Activated naive CD4-positive, alpha-beta T cell (primary cell): Measurements from ENCODE around the gene CLDN34.

Experiments
- DNase-seq, 4 experiments: peaks; one replicate each; lab custom pipeline; 2025; lab: John Stamatoyannopoulos, UW

Gene CLDN34, protein sequence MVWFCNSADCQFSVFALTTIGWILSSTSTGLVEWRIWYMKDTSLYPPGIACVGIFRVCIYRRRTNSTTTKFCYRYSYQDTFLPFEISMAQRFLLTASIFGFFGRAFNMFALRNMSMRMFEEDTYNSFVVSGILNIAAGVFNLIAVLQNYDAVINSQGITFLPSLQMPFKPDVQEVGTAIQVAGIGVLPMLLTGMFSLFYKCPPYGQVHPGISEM

DNA sequence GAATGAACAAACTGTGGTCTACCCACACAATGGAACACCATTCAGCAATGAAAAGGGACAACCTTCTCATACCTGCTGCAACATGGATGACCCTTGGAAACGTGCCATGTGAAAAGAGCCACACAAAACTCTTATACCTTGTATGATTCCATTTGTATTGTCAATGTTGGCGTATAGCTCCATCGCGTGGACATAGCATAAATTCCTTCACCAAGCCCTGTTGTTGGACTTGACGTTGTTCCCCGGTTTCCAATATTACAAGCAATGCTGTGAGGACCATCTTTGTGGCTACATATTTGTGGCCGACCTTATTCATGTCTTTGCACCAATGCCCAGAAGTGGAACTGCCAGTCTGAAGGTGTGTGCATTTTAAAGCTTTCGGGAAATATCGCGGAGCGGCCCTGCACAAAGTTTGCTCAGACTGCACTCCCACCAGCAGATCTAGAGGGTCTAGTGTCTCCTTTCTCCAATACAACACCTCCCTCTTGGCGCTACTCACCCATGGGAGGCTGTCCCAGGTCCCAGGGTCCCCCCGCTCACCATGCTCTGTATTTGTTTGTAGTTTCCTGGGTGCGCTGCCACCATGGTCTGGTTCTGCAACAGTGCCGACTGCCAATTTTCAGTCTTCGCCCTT, at the start of gene CLDN34:
TSS of gene CLDN34 (plus strand) at position 584 of the 634 bp plus-strand sequence. CDS start at position 584, 0 bp downstream.
- no peak for DNase-seq

GRCh38 chrX:9917861-9918260, 49.3 kb upstream of the CLDN34 start:
- DNase-seq: no peak

- no peak for DNase-seq
These were observed 47.5 kb upstream of the CLDN34 start for GRCh38 chrX:9919632-9920172.

DNA sequence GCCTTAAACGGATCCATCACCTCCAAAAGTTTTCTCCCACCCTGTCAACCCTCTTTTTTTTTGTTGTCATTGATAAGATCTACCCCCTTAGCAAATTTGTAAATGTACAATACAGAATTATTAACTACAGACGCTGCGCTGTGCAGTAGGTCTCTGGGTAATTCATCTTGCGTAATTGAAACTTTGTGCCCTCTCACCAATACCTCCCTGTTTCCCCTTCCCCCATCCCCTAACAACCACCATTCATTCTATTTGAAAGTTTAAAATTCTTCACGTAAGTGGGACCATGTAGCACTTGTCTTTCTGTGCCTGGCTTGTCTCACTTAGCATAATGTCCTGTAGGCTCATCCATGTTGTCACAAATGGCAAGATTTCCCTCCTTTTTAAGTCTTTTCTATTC, 45.8 kb upstream of the CLDN34 start:
- no peak for DNase-seq

GRCh38 chrX:9923357-9923756, 43.8 kb upstream of the CLDN34 start:
- DNase-seq: no peak

GRCh38 chrX:9926002-9926401, 41.2 kb upstream of the CLDN34 start:
- DNase-seq: no peak

DNA sequence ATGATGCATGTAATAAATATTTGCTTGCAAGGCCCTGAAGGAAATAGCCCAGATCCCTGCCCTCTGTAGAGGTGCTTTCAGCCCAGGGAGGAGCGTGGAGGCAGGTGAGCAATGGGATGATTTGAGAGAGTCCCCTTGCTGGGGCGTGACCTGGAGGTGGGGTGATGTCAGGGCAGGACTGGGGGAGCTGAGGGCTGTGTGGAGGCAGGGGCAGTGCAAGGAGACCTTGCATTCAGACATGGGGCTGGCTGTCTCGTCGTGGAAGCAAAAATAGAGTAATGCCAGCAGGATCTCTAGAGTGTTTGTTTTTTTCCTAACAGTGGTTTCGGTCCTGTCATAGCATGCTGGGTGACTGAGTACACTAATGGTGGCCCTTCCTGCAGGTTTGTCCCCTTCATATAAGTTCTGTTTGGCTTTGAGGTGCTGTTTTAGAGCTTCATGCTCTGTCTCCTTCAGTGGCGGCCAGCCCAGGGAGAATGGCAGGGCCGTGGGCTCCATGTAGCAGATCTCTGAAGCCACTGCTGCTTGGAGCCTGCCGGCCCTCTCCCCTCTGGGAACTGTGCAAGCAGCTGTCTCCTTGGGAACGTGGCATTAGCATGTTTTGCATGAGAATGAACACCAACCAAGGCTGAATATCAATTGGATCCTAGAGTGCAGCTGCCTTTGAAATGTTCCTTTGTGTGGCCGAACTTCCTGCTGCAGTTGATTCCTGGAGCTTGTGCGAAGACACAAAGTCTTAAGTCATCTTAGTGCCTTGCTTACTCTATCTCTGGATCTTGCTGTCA, 39.3 kb upstream of the CLDN34 start:
- DNase-seq: no peak

DNA sequence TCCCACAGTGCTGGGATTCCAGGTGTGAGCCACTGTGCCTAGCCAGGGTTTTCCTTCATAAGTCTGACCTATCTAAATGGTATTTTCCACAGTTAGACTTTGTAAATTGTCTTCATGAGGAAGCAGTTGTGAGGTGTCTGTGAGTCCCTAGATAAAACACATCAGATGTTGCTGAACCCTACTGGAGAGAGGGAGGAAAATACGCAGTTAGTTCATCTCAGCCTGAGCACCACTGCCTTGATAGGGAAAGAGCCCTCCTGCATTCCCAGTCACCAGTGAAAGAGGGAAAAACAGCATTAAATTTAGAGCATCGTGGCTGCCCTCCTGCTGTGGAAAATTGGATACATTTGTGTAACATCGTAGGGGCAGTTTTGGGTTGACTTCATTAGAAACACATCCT, 31.7 kb upstream of the CLDN34 start:
- no peak for DNase-seq

GRCh38 chrX:9937761-9938160, 29.4 kb upstream of the CLDN34 start:
- DNase-seq: no peak

- DNase-seq: no peak
These were observed 28.6 kb upstream of the CLDN34 start for GRCh38 chrX:9938516-9938915.

- DNase-seq: no peak
These were observed 26.7 kb upstream of the CLDN34 start for GRCh38 chrX:9940421-9940820.

- no peak for DNase-seq
These were observed 25.1 kb upstream of the CLDN34 start for GRCh38 chrX:9942086-9942485.

- DNase-seq: no peak
These were observed 23.7 kb upstream of the CLDN34 start for GRCh38 chrX:9943420-9943819.

GRCh38 chrX:9947131-9947794, 19.9 kb upstream of the CLDN34 start:
- DNase-seq: no peak

DNA sequence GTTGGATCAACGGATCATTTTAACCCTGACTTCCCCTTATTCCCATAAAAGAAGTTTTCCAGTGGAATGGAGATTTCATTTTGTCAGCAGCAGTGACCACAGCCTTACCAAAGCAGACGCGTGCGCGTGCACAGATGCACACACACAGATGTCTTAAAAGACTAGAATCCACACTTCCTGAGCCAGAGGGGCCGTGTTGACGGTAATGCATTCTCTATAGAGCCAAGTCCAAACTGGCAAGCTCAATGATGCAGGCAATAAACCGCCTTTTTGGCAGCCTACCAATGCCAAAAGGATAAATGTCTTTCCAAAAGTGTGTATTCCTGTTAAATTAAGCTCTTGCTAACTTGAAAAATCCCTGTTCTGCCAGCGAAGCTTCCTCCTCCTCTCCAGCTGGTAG, 18.8 kb upstream of the CLDN34 start:
- DNase-seq: no peak

GRCh38 chrX:9952300-9952699, 14.9 kb upstream of the CLDN34 start:
- DNase-seq: no peak

- DNase-seq: no peak
These were observed 13.8 kb upstream of the CLDN34 start for GRCh38 chrX:9953396-9953795.

DNA sequence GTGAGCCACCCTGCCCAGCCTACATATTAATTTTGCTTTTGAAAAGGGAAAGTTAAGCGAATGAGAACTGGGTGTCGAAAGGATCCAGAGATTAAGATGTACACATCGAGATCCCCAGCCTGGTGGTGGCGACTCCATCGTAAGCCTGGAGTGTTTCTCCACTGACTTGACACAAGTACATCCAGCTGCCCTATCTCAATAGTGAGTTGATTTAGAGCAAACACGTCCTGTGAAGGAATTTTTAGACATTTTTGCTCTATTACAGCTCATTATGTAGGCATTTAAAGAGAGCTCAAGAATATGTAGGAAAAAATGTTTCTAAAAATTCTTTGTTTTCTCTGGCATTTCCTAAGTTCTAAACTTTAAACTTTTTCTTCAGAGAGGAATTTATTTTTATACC, 11.7 kb upstream of the CLDN34 start:
- no peak for DNase-seq

GRCh38 chrX:9957743-9958142, 9.4 kb upstream of the CLDN34 start:
- DNase-seq: no peak

DNA sequence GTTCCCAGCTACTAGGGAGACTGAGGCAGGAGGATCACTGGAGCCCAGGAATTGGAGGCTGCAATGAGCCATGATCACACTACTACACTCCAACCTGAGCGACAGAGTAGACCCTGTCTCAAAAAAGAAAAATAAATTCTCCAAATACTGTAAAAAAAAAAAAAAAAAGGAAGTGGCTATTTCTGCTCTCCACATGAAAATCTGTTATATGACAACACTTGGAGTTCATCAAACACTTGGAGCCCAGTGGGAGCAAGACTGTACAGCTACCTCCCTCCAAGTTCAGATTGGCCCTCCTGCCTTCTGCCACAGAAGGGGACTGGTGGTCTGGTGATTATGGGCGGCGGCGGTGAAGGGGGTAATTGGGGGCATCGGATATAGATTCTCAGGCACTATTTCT, 9.0 kb upstream of the CLDN34 start:
- no peak for DNase-seq

GRCh38 chrX:9961750-9962149, 5.4 kb upstream of the CLDN34 start:
- DNase-seq: no peak

DNA sequence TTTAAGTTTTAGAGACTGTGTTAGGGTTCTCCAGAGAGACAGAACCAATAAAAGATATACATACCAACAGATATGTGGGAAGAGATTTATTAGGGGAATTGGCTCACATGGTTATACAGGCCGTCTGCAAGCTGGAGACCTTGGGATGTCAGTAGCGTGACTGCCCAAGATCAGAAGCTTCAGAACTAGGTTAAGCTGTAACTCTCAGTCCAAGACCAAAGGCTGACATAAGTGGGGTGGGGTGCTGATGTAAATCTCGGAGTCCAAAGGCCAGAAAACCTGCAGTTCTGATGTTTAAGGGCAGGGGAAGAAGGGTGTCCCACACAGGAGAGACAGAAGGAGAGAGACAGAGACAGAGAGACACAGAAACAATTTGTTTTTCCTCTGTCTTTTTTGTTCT, 10.5 kb downstream of the CLDN34 start:
- DNase-seq: no peak
